Activated naive CD8-positive, alpha-beta T cell treated with anti-CD3 and anti-CD28 coated beads, Interleukin-2, amount 50 U/mL, for 24 hours (primary cell): ENCODE measurements around the gene CYP4F8.
"Not testable (repeated sequence)": the region's sequence is repeated elsewhere in the genome, so short reads cannot be mapped to it uniquely, and the experiment has no call there.

Experiments
- ATAC-seq: fragments of 150-1000 bp; cut with Tn5 transposase; one replicate; pipeline ENCODE4 v1.10.0; 2021
- DNase-seq: peaks from one replicate; pipeline ENCODE4 v3.0.0; 2021
- H3K27ac Mint-ChIP-seq: one replicate; pipeline ENCODE4 v1.8.0; 2021; ENCODE audit warnings: mild to moderate bottlenecking, mixed read lengths
- H3K27me3 Mint-ChIP-seq: one replicate; pipeline ENCODE4 v1.8.0; 2021; ENCODE audit warnings: mixed read lengths
- H3K36me3 Mint-ChIP-seq: one replicate; pipeline ENCODE4 v1.8.0; 2021; ENCODE audit warnings: low read depth, mixed read lengths
- H3K4me1 Mint-ChIP-seq: one replicate; pipeline ENCODE4 v1.8.0; 2021; ENCODE audit warnings: mixed read lengths
- H3K4me3 Mint-ChIP-seq: one replicate; pipeline ENCODE4 v1.8.0; 2021; ENCODE audit warnings: mild to moderate bottlenecking, moderate library complexity, mixed read lengths
- H3K9me3 Mint-ChIP-seq: one replicate; pipeline ENCODE4 v1.8.0; 2021; ENCODE audit warnings: mixed read lengths

The CYP4F8 gene

DNA sequence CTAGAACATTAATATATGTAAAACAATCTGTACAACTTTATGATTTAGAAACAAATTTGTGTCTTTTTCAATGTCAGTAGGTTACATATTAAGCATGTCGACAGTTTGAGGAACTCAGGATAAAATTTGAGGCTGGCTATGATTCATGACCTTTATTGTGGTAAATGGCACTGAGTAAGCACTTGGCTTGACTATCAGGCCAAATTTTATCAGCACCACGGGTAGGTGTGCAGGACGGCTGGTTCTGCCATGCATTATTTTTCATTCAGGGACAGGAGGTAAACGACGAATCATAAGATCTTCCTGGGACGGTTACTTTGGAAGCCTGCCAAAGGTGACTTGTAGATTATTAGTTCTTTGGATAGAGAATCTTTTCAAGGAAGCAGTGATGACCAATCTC is 19.9 kb upstream of the CYP4F8 start:
- Mint-ChIP-seq H3K4me1 (no peaks in the 10 kb centered on the region), H3K9me3 (peaks cover 6% of the 10 kb centered on the region), H3K4me3 (no peak overlapping the region)

DNA sequence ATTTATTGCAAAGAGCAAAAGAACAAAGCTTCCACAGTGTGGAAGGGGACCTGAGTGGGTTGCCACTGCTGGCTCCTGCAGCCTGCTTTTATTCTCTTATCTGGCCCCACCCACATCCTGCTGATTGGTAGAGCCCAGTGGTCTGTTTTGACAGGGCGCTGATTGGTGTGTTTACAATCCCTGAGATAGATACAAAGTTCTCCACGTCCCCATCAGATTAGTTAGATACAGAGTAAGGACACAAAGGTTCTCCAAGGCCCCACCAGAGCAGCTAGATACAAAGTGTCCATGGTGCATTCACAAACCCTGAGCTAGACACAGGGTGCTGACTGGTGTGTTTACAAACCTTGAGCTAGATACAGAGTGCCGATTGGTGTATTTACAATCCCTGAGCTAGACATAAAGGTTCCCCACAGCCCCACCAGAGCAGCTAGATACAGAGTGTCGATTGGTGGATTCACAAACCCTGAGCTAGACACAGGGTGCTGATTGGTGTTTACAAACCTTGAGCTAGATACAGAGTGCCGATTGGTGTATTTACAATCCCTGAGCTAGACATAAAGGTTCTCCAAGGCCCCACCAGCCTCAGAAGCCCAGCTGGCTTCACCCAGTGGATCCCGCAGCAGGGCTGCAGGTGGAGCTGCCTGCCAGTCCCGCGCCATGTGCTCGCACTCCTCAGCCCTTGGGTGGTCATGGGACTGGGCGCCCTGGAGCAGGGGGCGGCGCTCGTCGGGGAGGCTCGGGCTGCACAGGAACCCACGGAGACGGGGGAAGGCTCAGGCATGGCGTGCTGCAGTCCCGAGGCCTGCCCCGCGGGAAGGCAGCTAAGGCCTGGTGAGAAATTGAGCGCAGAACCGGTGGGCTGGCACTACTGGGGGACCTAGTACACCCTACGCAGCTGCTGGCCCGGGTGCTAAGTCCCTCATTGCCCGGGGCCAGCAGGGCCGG is 6.8 kb upstream of the CYP4F8 start:
- H3K4me3 Mint-ChIP-seq, H3K9me3 Mint-ChIP-seq, H3K4me1 Mint-ChIP-seq, H3K27me3 Mint-ChIP-seq, ATAC-seq, DNase-seq, H3K27ac Mint-ChIP-seq, H3K36me3 Mint-ChIP-seq: not testable (repeated sequence)

More for the DNA sequence above, 19.9 kb upstream of the CYP4F8 start:
- peaks cover 3% of the 10 kb centered on the region for H3K36me3 Mint-ChIP-seq
- ATAC-seq (no peak), DNase-seq (no peak)
- H3K27me3 Mint-ChIP-seq = peaks cover 25% of the 10 kb centered on the region
- no peak overlapping the region for H3K27ac Mint-ChIP-seq

DNA sequence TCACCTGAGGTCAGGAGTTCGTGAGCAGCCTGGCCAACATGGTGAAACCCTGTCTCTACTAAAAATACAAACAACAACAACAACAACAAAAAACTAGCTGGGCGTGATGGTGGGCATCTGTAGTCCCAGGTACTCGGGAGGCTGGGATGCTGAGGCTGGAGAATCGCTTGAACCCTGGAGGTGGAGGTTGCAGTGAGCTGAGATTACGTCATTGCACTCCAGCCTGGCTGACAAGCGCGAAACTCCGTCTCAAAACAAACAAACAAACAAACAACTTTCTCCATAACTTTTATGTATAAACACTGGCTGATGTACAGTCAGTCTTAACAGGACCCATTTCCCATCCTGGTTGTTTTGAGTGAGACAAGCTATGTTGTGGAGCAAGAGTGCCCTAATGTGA is 5.8 kb upstream of the CYP4F8 start:
- no peaks in the 10 kb centered on the region for H3K36me3 Mint-ChIP-seq
- H3K9me3 Mint-ChIP-seq = no peaks in the 10 kb centered on the region
- H3K4me1 Mint-ChIP-seq = no peaks in the 10 kb centered on the region
- DNase-seq = no peak
- no peak overlapping the region for H3K27ac Mint-ChIP-seq
- peaks cover 6% of the 10 kb centered on the region for H3K27me3 Mint-ChIP-seq
- no peak overlapping the region for H3K4me3 Mint-ChIP-seq
- ATAC-seq = no peak

DNA sequence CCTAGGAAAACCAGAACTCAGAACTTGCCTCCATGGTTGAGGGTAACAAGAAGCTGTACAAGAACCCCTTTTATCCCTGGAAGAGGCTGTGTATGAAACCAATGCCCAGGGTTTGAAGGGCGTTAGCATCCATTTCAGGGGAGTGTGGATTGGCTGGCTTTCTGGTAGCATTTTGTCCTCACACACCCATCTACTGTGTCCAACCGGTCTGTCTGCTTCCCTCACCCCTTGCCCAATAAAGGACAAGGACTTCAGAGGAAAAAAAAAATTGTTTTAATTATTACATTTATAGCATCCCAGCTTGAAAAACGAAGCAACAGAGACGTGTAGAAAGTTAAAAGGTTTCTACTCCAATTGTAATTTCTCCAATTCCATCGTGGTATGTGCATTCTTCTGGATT is 2.7 kb upstream of the CYP4F8 start:
- ATAC-seq = no peak
- no peak for DNase-seq
- H3K27ac Mint-ChIP-seq = no peak overlapping the region
- H3K9me3 Mint-ChIP-seq = no peaks in the 10 kb centered on the region
- no peaks in the 10 kb centered on the region for H3K4me1 Mint-ChIP-seq
- peaks cover 13% of the 10 kb centered on the region for H3K27me3 Mint-ChIP-seq
- no peaks in the 10 kb centered on the region for H3K36me3 Mint-ChIP-seq
- no peak overlapping the region for H3K4me3 Mint-ChIP-seq

- H3K4me1 Mint-ChIP-seq = no peaks in the 10 kb centered on the region
- no peaks in the 10 kb centered on the region for H3K9me3 Mint-ChIP-seq
- H3K27ac Mint-ChIP-seq = no peak overlapping the region
- ATAC-seq (no peak), DNase-seq (no peak)
- no peaks in the 10 kb centered on the region for H3K36me3 Mint-ChIP-seq
- no peak overlapping the region for H3K4me3 Mint-ChIP-seq
- H3K27me3 Mint-ChIP-seq = peaks cover 18% of the 10 kb centered on the region
These were observed 1.7 kb upstream of the CYP4F8 start for GRCh38 chr19:15613338-15613737.

GRCh38 chr19:15615526-15615925 is 508 bp downstream of the CYP4F8 start:
- H3K27ac Mint-ChIP-seq = no peak overlapping the region

GRCh38 chr19:15616183-15616582 is 1.2 kb downstream of the CYP4F8 start:
- no peak overlapping the region for H3K27ac Mint-ChIP-seq
- ATAC-seq (no peak), DNase-seq (no peak)
- peaks cover 23% of the 10 kb centered on the region for H3K27me3 Mint-ChIP-seq
- H3K36me3 Mint-ChIP-seq = no peaks in the 10 kb centered on the region
- no peak overlapping the region for H3K4me3 Mint-ChIP-seq
- H3K4me1 Mint-ChIP-seq = no peaks in the 10 kb centered on the region
- H3K9me3 Mint-ChIP-seq = no peaks in the 10 kb centered on the region

More at GRCh38 chr19:15615526-15615925, 508 bp downstream of the CYP4F8 start:
- no peaks in the 10 kb centered on the region for H3K36me3 Mint-ChIP-seq
- no peak for DNase-seq
- no peaks in the 10 kb centered on the region for H3K4me1 Mint-ChIP-seq
- H3K4me3 Mint-ChIP-seq = no peak overlapping the region
- no peak for ATAC-seq
- no peaks in the 10 kb centered on the region for H3K9me3 Mint-ChIP-seq
- H3K27me3 Mint-ChIP-seq = peaks cover 22% of the 10 kb centered on the region

- H3K4me3 Mint-ChIP-seq = no peak overlapping the region
- no peaks in the 10 kb centered on the region for H3K9me3 Mint-ChIP-seq
- peaks cover 27% of the 10 kb centered on the region for H3K27me3 Mint-ChIP-seq
- DNase-seq = no peak
- H3K27ac Mint-ChIP-seq = no peak overlapping the region
- ATAC-seq = no peak
- no peaks in the 10 kb centered on the region for H3K4me1 Mint-ChIP-seq
- H3K36me3 Mint-ChIP-seq = no peaks in the 10 kb centered on the region
These were observed 1.7 kb downstream of the CYP4F8 start for GRCh38 chr19:15616627-15617270.

GRCh38 chr19:15618321-15618720 is 3.3 kb downstream of the CYP4F8 start:
- H3K27ac Mint-ChIP-seq = no peak overlapping the region
- DNase-seq = no peak
- H3K27me3 Mint-ChIP-seq = peaks cover 32% of the 10 kb centered on the region
- no peaks in the 10 kb centered on the region for H3K9me3 Mint-ChIP-seq
- H3K4me3 Mint-ChIP-seq = no peak overlapping the region
- ATAC-seq = no peak
- no peaks in the 10 kb centered on the region for H3K36me3 Mint-ChIP-seq
- no peaks in the 10 kb centered on the region for H3K4me1 Mint-ChIP-seq

- DNase-seq (no peak), ATAC-seq (no peak)
- Mint-ChIP-seq H3K4me3 (no peak overlapping the region), H3K27me3 (peaks cover 24% of the 10 kb centered on the region), H3K9me3 (no peaks in the 10 kb centered on the region), H3K36me3 (no peaks in the 10 kb centered on the region), H3K27ac (no peak overlapping the region), H3K4me1 (no peaks in the 10 kb centered on the region)
These were observed 6.8 kb downstream of the CYP4F8 start for GRCh38 chr19:15621801-15622200.

DNA sequence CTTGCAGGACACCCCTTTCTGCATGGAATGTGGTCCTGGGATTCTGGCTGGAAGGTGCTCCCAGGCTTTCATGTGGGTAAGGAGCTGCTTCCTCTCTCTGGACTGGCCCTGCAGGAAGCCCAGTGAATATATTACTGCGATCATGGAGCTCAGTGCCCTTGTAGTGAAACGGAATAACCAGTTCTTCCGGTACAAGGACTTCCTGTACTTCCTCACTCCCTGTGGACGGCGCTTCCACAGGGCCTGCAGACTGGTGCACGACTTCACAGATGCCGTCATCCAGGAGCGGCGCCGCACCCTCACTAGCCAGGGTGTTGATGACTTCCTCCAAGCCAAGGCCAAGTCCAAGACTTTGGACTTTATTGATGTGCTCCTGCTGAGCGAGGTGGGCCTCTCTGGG is 8.0 kb downstream of the CYP4F8 start:
- no peak for ATAC-seq
- Mint-ChIP-seq H3K36me3 (no peaks in the 10 kb centered on the region), H3K4me3 (no peak overlapping the region), H3K27me3 (peaks cover 23% of the 10 kb centered on the region), H3K27ac (no peak overlapping the region), H3K4me1 (no peaks in the 10 kb centered on the region), H3K9me3 (no peaks in the 10 kb centered on the region)
- DNase-seq = no peak

DNA sequence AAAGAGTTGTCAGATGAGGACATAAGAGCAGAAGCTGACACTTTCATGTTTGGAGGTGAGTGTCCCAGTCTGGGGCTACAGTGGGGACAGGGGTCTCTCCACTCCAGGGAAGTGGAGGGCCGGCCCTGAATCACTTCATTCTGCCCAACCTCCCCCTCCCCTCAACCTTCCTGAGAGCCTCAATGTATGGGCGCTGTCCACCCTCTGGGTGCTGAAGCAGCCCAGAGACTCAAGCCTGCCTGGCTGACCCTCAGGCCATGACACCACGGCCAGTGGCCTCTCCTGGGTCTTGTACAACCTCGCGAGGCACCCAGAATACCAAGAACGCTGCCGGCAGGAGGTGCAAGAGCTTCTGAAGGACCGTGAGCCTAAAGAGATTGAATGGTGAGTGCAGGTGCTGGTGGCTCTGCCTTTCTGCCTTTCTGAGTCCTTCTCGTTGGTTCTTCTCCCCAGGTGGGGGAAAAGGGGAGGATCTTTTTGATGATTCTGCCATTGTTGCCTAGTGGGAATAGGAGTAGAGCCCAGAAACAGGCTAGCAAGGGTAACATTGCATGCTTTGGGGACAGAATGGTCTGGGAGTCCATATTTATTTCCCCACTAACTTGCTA is 8.8 kb downstream of the CYP4F8 start:
- ATAC-seq = no peak
- Mint-ChIP-seq H3K36me3 (no peaks in the 10 kb centered on the region), H3K27me3 (peaks cover 17% of the 10 kb centered on the region)

DNA sequence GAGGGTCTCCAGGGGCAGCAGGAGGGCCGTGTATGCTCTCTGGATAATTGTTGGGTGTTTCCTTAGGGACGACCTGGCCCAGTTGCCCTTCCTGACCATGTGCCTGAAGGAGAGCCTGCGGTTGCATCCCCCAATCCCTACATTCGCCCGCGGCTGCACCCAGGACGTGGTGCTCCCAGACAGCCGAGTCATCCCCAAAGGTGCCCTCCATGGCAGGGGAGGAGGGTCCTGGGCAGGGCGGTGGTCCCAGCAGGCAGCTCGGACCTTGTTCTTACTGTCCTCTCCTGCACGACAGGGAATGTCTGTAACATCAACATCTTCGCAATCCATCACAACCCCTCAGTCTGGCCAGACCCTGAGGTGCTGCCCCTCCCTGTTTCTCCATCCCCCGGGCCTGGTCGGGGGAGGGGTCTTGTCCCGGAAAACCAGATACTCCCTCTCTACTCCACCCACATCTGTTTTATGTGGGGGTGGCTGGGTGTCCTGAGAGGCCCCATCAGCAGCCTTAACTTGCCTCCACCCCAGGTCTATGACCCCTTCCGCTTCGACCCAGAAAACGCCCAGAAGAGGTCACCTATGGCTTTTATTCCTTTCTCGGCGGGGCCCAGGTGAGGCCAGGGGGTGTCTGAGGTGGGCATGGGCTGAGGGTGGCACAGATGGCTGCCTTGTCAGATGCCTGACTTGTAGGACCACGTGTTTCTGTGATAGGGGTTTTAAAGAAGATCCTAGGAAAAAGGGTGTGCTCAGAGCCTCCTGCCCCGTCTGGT is 13.4 kb downstream of the CYP4F8 start:
- no peak for DNase-seq
- Mint-ChIP-seq H3K4me3 (no peak overlapping the region), H3K27me3 (peaks cover 2% of the 10 kb centered on the region), H3K9me3 (no peaks in the 10 kb centered on the region), H3K27ac (no peak overlapping the region), H3K4me1 (no peaks in the 10 kb centered on the region), H3K36me3 (no peaks in the 10 kb centered on the region)
- no peak for ATAC-seq

More for the DNA sequence above, 8.8 kb downstream of the CYP4F8 start:
- no peak overlapping the region for H3K4me3 Mint-ChIP-seq
- H3K27ac Mint-ChIP-seq = no peak overlapping the region
- H3K9me3 Mint-ChIP-seq = no peaks in the 10 kb centered on the region
- DNase-seq = no peak
- no peaks in the 10 kb centered on the region for H3K4me1 Mint-ChIP-seq
